HFF-Myc (cell line): ENCODE results near the gene BCAS3.

Source experiments
- DNase-seq: peaks from one replicate; pipeline ENCODE4 v3.0.0-alpha.2; 2011; ENCODE audit warnings: low read depth; ENCODE audit errors: extremely low read depth
- H3K4me3 ChIP-seq: replicated peaks from 2 replicates; pipeline ENCODE4 v1.5.1; 2011; ENCODE audit warnings: low read depth, mild to moderate bottlenecking, control low read depth, low read length
- CTCF ChIP-seq: IDR thresholded peaks from 2 replicates; pipeline ENCODE4 v1.5.1; 2012; ENCODE audit warnings: mild to moderate bottlenecking, low read depth, low read length, control low read depth; ENCODE audit errors: missing control alignments

BCAS3 gene

GRCh38 chr17:61405686-61406536, 728.3 kb downstream of the BCAS3 start:
- TF ChIP-seq CTCF = no peak
- no peak for DNase-seq
- H3K4me3 ChIP-seq = no peak overlapping the region; the same call in 1 of the 2 replicates

- TF ChIP-seq CTCF = no peak
- no peak for DNase-seq
- H3K4me3 ChIP-seq = no peak overlapping the region
Measured at GRCh38 chr17:61406537-61406845, 728.8 kb downstream of the BCAS3 start.

GRCh38 chr17:61406971-61407911, 729.6 kb downstream of the BCAS3 start:
- no peak overlapping the region for H3K4me3 ChIP-seq

GRCh38 chr17:61408151-61409041, 730.7 kb downstream of the BCAS3 start:
- no peak overlapping the region for H3K4me3 ChIP-seq
- no peak for DNase-seq
- no peak for TF ChIP-seq CTCF

More at GRCh38 chr17:61406971-61407911, 729.6 kb downstream of the BCAS3 start:
- no peak for DNase-seq
- no peak for TF ChIP-seq CTCF

- DNase-seq = no peak
- H3K4me3 ChIP-seq = peak overlapping the region; percentile 43
- TF ChIP-seq CTCF = peak; percentile 41
Measured at GRCh38 chr17:61409301-61410112, 731.9 kb downstream of the BCAS3 start.
